GM18909 (cell line): ENCODE results near the gene SMIM41.

Experiments
- ATAC-seq: cut with Tn5 transposase; IDR thresholded peaks from one replicate; pipeline ENCODE4 v1.9.1; 2021; ENCODE audit warnings: mild to moderate bottlenecking; ENCODE audit not compliant: unreplicated experiment, poor library complexity

Gene SMIM41

DNA sequence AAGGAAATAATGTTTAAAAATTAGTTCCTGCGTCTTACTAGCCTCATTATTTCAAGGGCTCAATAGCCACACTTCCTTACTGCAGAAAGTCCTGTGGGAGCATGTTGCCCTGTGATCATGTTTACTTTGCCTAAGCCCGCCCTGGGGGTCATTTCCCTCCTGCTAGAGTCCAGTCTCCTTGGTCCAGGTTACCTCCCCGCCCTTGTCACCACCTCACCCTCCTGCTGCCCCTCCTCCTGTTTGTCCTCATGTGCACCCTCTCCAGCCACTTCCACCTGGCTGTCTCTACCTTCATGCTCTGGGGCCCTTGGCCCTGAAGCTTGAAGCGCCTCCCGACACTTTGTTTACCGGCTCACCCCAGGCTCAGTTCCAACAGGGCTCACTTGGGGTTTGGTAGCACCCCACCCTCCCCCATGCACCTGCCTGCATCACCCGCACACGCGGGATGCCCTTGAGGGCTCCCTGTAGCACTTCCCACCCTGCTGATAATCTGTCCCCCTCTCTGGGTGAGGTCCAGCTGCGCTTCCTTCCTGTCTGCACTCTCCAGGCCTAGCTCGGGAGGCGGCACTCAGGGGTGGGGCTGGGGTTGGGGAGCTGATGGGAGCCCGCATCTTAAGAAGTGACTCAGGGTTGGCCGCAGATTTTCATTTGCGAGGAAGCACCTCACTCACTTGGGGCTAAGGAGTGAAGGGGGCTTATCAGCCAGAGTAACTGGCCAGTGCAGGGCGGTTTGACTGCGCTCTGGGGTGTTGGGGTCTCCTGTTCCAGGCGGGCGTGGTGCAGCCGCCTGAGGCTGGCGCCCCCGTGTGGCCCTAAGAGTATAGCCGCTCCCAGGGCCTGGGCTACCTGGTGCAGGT lies 40.1 kb downstream of the SMIM41 start:
- ATAC-seq = no peak

GRCh38 chr12:52120951-52121823 lies 41.7 kb downstream of the SMIM41 start:
- no peak for ATAC-seq

- no peak for ATAC-seq
These were observed 42.5 kb downstream of the SMIM41 start for GRCh38 chr12:52121824-52122539.

DNA sequence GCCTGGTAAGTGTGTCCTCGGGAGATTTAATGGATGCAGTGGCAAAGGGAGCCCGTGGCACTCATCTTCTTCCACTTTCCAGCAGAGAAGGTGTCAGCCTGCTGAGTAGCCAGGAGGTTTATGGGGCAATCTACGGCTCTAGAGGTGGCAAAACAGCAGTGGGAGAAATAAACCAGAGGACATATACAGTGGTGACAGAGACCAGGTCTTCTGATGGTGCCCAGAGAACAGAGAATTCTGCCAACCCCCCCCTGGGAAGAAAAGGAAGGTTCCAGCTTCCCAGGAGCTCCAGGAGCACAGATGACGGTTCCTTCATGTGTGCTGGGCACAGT lies 43.0 kb downstream of the SMIM41 start:
- ATAC-seq = no peak

DNA sequence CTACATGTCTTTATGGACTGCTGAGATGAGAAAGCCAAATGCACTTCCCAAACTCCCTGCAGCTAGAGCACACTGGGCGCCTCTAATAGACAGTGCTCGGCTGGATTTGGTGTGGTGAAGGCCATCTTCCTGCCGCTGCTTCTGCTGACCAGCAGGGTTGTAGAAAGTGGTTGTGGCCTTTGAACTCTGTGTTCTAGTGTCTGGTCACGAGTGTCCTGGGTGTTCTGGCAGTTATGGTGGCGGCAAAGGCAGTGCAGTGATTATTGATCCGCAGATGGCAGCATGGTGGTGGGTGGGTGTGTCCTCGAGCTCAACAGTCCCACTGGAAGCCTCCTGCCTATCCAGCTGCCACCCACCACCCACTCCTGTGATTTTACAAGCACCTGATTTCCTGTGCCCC lies 43.4 kb downstream of the SMIM41 start:
- ATAC-seq = no peak

GRCh38 chr12:52123487-52124186 lies 44.1 kb downstream of the SMIM41 start:
- ATAC-seq = no peak

- no peak for ATAC-seq
These were observed 46.0 kb downstream of the SMIM41 start for GRCh38 chr12:52125476-52125900.

DNA sequence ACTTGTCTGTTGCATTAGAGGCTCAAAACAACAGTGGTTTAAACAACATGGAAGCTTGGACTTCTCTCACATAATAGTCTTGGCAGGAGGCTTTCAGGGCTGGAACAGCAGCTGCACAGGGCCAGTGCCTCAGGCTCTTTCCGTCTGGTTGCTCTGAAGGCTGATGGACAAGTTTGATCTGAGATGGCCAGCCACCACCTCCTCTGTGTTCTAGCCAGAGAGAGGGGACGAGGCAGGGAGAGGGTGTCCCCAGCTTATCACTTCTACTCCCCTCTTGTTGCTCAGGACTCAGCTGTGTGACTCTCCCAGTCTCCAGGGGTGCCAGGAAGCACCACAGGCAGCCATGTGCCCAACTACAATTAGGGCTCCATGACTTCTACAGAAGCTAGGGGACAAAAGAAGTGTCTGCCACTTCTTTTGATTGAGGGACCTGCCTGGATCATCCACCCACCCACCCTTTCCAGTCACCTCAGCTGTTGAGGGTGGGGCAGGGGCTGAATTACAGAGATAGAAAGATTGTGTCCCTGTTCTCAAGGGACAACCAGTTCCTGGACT lies 46.6 kb downstream of the SMIM41 start:
- ATAC-seq = no peak

DNA sequence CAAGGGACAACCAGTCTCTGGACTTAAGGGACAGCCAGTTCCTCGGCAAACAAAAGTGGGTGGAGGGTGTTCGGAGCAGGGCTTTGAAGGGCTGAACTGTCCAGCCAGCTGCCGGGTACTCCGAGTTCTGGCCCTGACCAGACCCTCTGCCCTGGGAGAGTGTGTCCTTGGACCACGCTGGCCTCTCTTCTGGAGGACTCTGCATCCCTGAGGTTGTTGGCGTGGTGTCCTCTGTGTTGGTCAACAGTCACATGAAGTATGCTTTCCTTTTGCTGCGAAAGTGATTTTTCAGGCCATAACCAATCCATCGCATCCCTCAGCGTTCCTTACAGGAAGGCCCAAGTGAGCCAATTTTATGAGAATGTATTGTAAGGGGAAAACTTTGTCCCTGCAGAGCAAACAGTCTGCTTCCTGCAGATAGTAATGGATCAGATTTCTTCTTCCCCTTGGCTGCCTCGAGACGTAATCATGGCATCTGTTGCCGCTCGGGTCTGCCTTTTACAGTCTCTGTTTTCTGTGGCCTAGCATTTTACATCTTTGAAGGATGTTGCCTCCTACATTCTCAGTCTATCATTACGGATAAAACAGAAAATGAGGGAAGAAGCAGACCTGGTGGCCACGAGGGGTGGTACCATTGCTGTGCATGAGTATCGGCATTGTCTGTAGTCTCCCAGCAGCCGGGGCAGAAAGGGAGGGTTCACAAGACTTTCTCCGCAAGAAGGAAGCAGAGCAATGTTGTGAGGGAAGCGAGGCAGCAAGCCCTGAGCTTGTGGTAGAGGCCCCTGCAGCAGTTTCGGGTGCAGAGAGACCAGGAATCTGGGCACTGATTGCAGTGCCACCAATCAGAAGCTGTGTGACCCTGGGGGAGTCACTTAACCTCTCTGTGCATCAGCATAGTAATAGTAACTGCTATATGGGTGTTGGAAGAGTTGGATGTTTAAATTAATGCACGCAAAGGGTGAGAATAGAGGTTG lies 47.4 kb downstream of the SMIM41 start:
- ATAC-seq = no peak

- no peak for ATAC-seq
These were observed 48.4 kb downstream of the SMIM41 start for GRCh38 chr12:52127683-52128450.

- no peak for ATAC-seq
These were observed 51.2 kb downstream of the SMIM41 start for GRCh38 chr12:52130711-52131110.

- no peak for ATAC-seq
These were observed 53.3 kb downstream of the SMIM41 start for GRCh38 chr12:52132754-52133161.

GRCh38 chr12:52137746-52138145 lies 58.2 kb downstream of the SMIM41 start:
- ATAC-seq = no peak

DNA sequence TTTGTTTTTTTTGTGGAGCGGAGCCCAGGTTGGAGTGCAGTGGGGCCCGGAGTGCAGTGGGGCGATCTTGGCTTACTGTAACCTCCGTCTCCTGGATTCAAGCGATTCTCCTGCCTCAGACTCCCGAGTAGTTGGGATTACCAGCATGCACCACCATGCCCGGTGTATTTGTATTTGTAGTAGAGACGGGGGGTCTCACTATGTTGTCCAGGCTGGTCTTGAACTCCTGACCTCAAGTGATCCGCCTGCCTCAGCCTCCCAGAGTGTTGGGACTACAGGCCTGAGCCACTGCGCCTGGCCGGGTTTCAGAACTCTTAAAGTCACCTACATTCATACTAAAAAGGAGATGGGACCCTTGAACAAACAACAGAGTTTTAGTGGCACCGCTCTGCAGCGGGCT lies 59.6 kb downstream of the SMIM41 start:
- no peak for ATAC-seq

DNA sequence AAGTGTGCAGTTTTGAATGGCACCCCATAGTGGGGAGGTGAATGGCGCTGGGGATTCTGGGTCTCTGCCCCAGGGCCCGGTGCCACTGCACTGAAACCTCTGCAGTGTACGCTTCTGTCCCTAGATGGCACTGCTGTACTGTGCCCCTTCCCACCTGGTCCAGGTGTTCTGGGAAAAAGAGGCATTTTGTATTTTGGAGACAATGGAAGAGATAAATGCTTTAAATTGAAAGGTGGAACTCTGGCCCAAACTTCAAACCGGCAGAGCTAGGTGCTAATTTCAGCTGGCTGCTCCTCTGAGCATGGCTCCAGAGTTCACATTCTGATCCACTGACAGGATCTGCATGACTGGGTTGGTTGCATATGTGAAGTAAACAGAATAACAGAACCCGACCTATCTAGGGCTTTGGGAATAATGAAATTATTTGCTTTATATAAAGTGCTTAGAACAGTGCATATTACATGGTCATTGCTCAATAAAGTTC lies 60.1 kb downstream of the SMIM41 start:
- ATAC-seq = no peak

DNA sequence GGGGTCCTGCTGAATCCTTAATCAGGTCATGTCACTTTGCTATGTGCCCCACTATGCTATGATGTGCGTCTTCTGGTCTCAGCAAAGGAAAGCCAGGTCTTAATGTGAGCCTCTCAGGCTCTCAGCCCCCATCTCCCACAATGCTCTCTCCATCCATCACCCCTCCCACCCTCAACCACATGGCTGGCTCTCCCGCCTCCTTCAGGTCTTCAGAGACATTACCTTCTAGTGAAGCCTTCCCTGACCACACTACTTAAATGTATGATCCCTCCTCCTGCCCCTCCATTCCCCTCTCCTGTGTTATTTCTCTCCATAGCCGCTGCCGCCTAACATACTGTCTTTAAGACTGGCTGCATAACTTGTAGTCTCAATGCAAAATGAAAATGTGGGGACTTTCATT lies 61.8 kb downstream of the SMIM41 start:
- no peak for ATAC-seq

- ATAC-seq = no peak
These were observed 62.4 kb downstream of the SMIM41 start for GRCh38 chr12:52141875-52142274.

DNA sequence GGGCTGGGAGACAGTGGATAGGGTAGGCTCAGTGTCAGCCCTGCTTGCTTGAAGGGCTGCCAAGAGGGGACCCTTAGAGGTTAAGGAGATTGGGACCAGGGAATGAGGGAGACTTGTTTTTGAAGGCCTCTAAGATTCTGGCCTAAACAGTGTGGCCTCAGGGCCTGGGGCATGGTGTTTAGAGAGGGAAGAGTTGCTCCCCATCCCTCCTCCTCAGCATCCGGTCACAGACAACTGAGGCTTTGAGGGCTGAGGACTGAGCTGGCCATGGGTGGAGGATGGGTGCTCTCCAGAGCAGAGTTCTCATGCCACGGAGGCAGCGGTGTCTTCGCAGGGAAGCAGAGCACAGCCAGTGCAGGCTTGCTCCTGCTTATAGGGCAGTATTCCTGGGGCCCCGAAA lies 62.9 kb downstream of the SMIM41 start:
- ATAC-seq = no peak
